Transverse colon (tissue), 4 donors: Measurements from ENCODE around the gene PHYHIPL.

Source experiments
- CTCF ChIP-seq, 5 experiments: fragments of 200-600 bp in 3 of 5; fragments of 450-650 bp in 2 of 5; sonication (generic) in 3 of 5; IDR thresholded peaks; 1 replicate in 2 of 5; 2 replicates in 3 of 5; pipeline ENCODE4 v1.5.1; 2016 to 2017; ENCODE audit warnings: antibody characterized with exemption in 5 of 5, inconsistent platforms in 3 of 5, mild to moderate bottlenecking in 2 of 5, moderate library complexity in 1 of 5
- POLR2A ChIP-seq: fragments of 450-650 bp; IDR thresholded peaks from one replicate; pipeline ENCODE4 v1.6.1; 2016; ENCODE audit warnings: antibody characterized with exemption, mild to moderate bottlenecking, moderate library complexity
- POLR2AphosphoS5 ChIP-seq, 3 donors: sonication (generic); formaldehyde crosslinking; IDR thresholded peaks; one replicate each; pipeline ENCODE4 v1.6.1; 2016; ENCODE audit warnings: antibody characterized with exemption in 3 of 3

- TF ChIP-seq POLR2A = no peak
- TF ChIP-seq CTCF (IDR thresholded peaks at IDR 0.05) = no peak
- no peak for TF ChIP-seq POLR2AphosphoS5 (IDR thresholded peaks at IDR 0.05)
Observed at GRCh38 chr10:59271160-59271559, 94.7 kb downstream of the PHYHIPL start.
